Suprapubic skin (tissue), 4 donors: ENCODE measurements around the gene ZNF24.

Experiments used
- EP300 ChIP-seq: sonication (generic); formaldehyde crosslinking; IDR thresholded peaks from one replicate; pipeline ENCODE4 v1.6.1; 2017; ENCODE audit warnings: antibody characterized with exemption
- POLR2AphosphoS5 ChIP-seq, 3 donors: sonication (generic); formaldehyde crosslinking; IDR thresholded peaks; one replicate each; pipeline ENCODE4 v1.6.1; 2017; ENCODE audit warnings: antibody characterized with exemption in 3 of 3
- TF ChIP-seq, protein P1 (sequence below), 2 donors: fragments of 200-600 bp in 1 of 2; fragments of 450-650 bp in 1 of 2; sonication (generic) in 1 of 2; IDR thresholded peaks; one replicate each; pipeline ENCODE4 v1.5.1; 2016 to 2019; ENCODE audit warnings: antibody characterized with exemption in 2 of 2, mild to moderate bottlenecking in 1 of 2, moderate library complexity in 1 of 2

GRCh38 chr18:35303610-35304009, 40.6 kb downstream of the ZNF24 start:
- TF ChIP-seq, protein P1, sequence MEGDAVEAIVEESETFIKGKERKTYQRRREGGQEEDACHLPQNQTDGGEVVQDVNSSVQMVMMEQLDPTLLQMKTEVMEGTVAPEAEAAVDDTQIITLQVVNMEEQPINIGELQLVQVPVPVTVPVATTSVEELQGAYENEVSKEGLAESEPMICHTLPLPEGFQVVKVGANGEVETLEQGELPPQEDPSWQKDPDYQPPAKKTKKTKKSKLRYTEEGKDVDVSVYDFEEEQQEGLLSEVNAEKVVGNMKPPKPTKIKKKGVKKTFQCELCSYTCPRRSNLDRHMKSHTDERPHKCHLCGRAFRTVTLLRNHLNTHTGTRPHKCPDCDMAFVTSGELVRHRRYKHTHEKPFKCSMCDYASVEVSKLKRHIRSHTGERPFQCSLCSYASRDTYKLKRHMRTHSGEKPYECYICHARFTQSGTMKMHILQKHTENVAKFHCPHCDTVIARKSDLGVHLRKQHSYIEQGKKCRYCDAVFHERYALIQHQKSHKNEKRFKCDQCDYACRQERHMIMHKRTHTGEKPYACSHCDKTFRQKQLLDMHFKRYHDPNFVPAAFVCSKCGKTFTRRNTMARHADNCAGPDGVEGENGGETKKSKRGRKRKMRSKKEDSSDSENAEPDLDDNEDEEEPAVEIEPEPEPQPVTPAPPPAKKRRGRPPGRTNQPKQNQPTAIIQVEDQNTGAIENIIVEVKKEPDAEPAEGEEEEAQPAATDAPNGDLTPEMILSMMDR (IDR thresholded peaks at IDR 0.05) = no peak
- TF ChIP-seq EP300 (no peak), POLR2AphosphoS5 (IDR thresholded peaks at IDR 0.05) (no peak)
